Endothelial cell of umbilical vein (primary cell): ENCODE data around the gene SSC4D. TPM values are rescaled to one million over a fixed set of nuclear protein-coding genes. Genes with fewer than 3 reads are reported as not detected.
"Not testable (repeated sequence)": the region's sequence is repeated elsewhere in the genome, so short reads cannot be mapped to it uniquely, and the experiment has no call there.

ENCODE experiments used
- BruUV-seq: library from RNA; stranded (reverse); fragments of 400-500 nt; replicated peaks from 2 replicates; lab custom pipeline; 2021; lab: Mats Ljungman, UMichigan
- CTCF ChIA-PET: fragments of 300-600, 350-600 bp; sonication (Branson Sonifier 250); formaldehyde crosslinking; loops from one replicate; lab custom pipeline; 2021; ENCODE audit warnings: antibody characterized with exemption, inconsistent platforms; lab: Charles Lee
- POLR2A ChIA-PET: fragments of 300-600, 350-600 bp; sonication (Branson Sonifier 250); formaldehyde crosslinking; loops from one replicate; lab custom pipeline; 2021; ENCODE audit warnings: antibody characterized with exemption, inconsistent platforms; lab: Charles Lee
- DNase-seq: peaks from one replicate; pipeline ENCODE4 v3.0.0-alpha.2; 2011; ENCODE audit warnings: low read depth, low spot score
- FAIRE-seq: peaks from 2 replicates; lab custom pipeline; 2011; peaks lifted over from hg19 to GRCh38; lab: Jason Lieb, UNC
- H2AFZ ChIP-seq: 2 replicates; pipeline ENCODE4 v1.6.0; 2012; ENCODE audit warnings: low read depth, low read length, control low read depth, inconsistent platforms
- H3K27ac ChIP-seq: 2 replicates; pipeline ENCODE4 v1.5.1; 2011; ENCODE audit warnings: low read depth, mild to moderate bottlenecking, control low read depth, low read length, moderate library complexity; ENCODE audit not compliant: insufficient read depth
- H3K27me3 ChIP-seq, 2 experiments: 2 replicates each; pipeline versions ENCODE4 v1.6.0 to v1.6.1; 2011; ENCODE audit warnings: low read length in 2 of 2, mixed read lengths in 1 of 2; ENCODE audit not compliant: control insufficient read depth in 2 of 2, insufficient read depth in 2 of 2
- H3K36me3 ChIP-seq, 2 experiments: 2 replicates in 1 of 2; 3 replicates in 1 of 2; pipeline ENCODE4 v1.5.1; 2011; ENCODE audit warnings: low read length in 2 of 2, mild to moderate bottlenecking in 1 of 2, moderate library complexity in 1 of 2; ENCODE audit not compliant: control insufficient read depth in 2 of 2, insufficient read depth in 2 of 2; ENCODE audit errors: extremely low read depth in 1 of 2
- H3K4me1 ChIP-seq: 3 replicates; pipeline ENCODE4 v1.5.1; 2011; ENCODE audit warnings: mild to moderate bottlenecking, low read length; ENCODE audit not compliant: control insufficient read depth, insufficient read depth; ENCODE audit errors: extremely low read depth
- H3K4me2 ChIP-seq: 2 replicates; pipeline ENCODE4 v1.6.1; 2011; ENCODE audit warnings: low read length, control low read depth, mixed read lengths; ENCODE audit not compliant: insufficient read depth
- H3K4me3 ChIP-seq, 3 experiments: fragments of 200-600 bp in 1 of 3; sonication (generic), shearing (Covaris generic) in 1 of 3; replicated peaks in 1 of 3; 2 replicates each; pipeline ENCODE4 v1.5.1; 2011 to 2016; ENCODE audit warnings: control low read depth in 3 of 3, low read length in 3 of 3, mild to moderate bottlenecking in 2 of 3, inconsistent platforms in 1 of 3, low read depth in 1 of 3, moderate library complexity in 1 of 3; ENCODE audit not compliant: insufficient read depth in 1 of 3
- H3K79me2 ChIP-seq: 2 replicates; pipeline ENCODE4 v1.6.0; 2012; ENCODE audit warnings: low read length, inconsistent platforms; ENCODE audit not compliant: control insufficient read depth, insufficient read depth
- H3K9ac ChIP-seq: replicated peaks from 2 replicates; pipeline ENCODE3; 2011; ENCODE audit warnings: low read length, control low read depth; ENCODE audit not compliant: insufficient read depth; ENCODE audit errors: extremely low read depth
- H3K9me1 ChIP-seq: replicated peaks from 3 replicates; pipeline ENCODE4 v1.6.0; 2011; ENCODE audit warnings: mild to moderate bottlenecking, low read length; ENCODE audit not compliant: control insufficient read depth, insufficient read depth; ENCODE audit errors: extremely low read depth
- H3K9me3 ChIP-seq: replicated peaks from 2 replicates; pipeline ENCODE4 v1.5.1; 2012; ENCODE audit warnings: low read length, inconsistent platforms; ENCODE audit not compliant: control insufficient read depth, insufficient read depth
- H4K20me1 ChIP-seq: replicated peaks from 2 replicates; pipeline ENCODE3; 2011; ENCODE audit warnings: mild to moderate bottlenecking, low read length; ENCODE audit not compliant: control insufficient read depth, insufficient read depth; ENCODE audit errors: extremely low read depth
- dilution Hi-C: fragments of 300-500 bp; cut with MboI; formaldehyde crosslinking; loops from one replicate; pipeline ENCODE4 v1.15.0; 2019; ENCODE audit warnings: low sequenced_read_pairs; ENCODE audit not compliant: extremely low pct_ligation_motif_present
- intact Hi-C: fragments of 100-400 bp; cut with micrococcal nuclease; formaldehyde crosslinking; loops from one replicate; pipeline ENCODE4 v1.10.0; 2022
- polyA plus RNA-seq, 4 experiments: library from polyadenylated mRNA; depleted of rRNA in 3 of 4; stranded (reverse) in 3 of 4; unstranded in 1 of 4; fragments of >200 nt; gene quantifications; 2 replicates each; pipeline versions ENCODE4 v1.2.1 to v1.2.3, GENCODE V29; 2011 to 2012; ENCODE audit warnings: missing spikeins in 1 of 4
- total RNA-seq: library from RNA; stranded (reverse); gene quantifications from 2 replicates; pipeline ENCODE4 v1.2.3, GENCODE V29; 2021

Gene SSC4D
- total and polyA plus RNA-seq, 2 donors (not counting 3 experiments of a cell fraction or from before 2014, with no cell fraction given), result 0.46 to 0.88 TPM

DNA sequence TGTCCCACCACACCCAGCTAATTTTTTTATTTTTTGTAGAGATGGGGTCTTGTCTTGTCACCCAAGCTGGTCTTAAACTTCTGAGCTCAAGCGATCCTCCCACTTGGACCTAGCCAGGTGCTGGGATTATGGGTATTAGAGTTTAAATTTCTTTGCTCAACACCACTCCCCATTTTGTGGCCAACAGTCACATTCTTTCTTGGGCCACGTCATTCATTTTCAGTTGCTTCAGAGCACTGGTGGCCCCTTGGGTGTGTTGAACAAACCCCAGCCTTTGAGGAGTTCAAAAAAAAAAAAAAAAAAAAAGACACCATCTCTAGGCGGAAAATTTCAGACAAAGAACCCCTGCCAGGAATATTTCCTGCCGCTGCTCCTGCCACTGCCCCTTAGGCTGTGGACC, 47.5 kb upstream of the SSC4D start:
- BruUV-seq, H3K4me1 ChIP-seq, H3K9ac ChIP-seq, dilution Hi-C loops, H2AFZ ChIP-seq, H3K27ac ChIP-seq, intact Hi-C loops, CTCF ChIA-PET, FAIRE-seq, POLR2A ChIA-PET, H3K79me2 ChIP-seq, H3K9me3 ChIP-seq, H3K27me3 ChIP-seq, DNase-seq, H3K4me3 ChIP-seq, H3K4me2 ChIP-seq, H4K20me1 ChIP-seq, H3K9me1 ChIP-seq, H3K36me3 ChIP-seq: not testable (repeated sequence)

DNA sequence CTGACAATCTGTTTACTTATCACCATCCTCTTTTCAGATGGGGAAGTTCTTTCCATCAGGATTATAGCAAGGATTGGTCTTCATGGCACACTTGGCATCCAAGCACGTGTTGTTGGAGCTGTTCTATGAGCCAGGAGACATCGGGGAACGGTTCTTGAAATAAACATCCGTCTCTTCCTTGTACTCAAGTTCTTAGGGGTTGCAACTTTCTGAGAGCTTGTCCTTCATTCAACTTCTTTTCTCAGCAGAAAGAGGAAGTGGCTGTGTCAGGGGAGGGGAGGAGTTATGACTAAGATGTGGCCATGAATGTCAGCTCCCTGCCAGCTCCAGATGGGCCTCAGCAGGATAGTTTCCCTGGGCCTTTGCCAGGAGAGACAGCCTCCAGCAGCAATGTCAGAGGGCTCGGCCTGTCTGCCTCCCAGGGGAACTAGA, 36.1 kb upstream of the SSC4D start:
- H3K9me1 ChIP-seq, H3K27me3 ChIP-seq, H3K4me1 ChIP-seq, H4K20me1 ChIP-seq, POLR2A ChIA-PET, H3K36me3 ChIP-seq, H3K9me3 ChIP-seq, CTCF ChIA-PET, H3K4me3 ChIP-seq, BruUV-seq, H3K4me2 ChIP-seq, H3K9ac ChIP-seq, dilution Hi-C loops, H3K79me2 ChIP-seq, intact Hi-C loops: not testable (repeated sequence)
- Histone ChIP-seq H3K27ac (peak overlapping the region; percentile 13), H2AFZ (peak overlapping the region; percentile 36)
- peak; percentile 67 for DNase-seq
- peak; percentile 100 for FAIRE-seq

DNA sequence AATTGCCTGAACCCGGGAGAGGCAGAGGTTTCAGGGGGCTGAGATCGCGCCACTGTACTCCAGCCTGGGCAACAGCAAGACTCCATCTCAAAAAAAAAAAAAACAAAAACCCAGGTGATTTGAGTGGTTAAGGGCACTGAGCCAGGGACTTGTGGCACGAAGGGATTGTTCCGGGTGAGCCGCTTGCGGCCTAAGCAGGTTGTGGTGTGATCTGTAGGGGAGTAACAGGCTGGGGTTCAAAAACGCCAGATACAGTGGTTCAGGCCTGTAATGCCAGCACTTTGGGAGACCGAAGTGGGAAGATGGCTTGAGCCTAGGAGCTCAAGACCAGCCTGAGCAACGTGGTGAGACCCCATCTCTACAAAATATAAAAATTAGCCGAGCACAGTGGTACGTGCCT, 34.3 kb upstream of the SSC4D start:
- dilution Hi-C loops, CTCF ChIA-PET, H3K27me3 ChIP-seq, H3K9me1 ChIP-seq, H3K79me2 ChIP-seq, H3K9me3 ChIP-seq, H3K9ac ChIP-seq, BruUV-seq, H3K4me3 ChIP-seq, intact Hi-C loops, H2AFZ ChIP-seq, H4K20me1 ChIP-seq, DNase-seq, H3K4me1 ChIP-seq, H3K4me2 ChIP-seq, H3K27ac ChIP-seq, H3K36me3 ChIP-seq, POLR2A ChIA-PET, FAIRE-seq: not testable (repeated sequence)

DNA sequence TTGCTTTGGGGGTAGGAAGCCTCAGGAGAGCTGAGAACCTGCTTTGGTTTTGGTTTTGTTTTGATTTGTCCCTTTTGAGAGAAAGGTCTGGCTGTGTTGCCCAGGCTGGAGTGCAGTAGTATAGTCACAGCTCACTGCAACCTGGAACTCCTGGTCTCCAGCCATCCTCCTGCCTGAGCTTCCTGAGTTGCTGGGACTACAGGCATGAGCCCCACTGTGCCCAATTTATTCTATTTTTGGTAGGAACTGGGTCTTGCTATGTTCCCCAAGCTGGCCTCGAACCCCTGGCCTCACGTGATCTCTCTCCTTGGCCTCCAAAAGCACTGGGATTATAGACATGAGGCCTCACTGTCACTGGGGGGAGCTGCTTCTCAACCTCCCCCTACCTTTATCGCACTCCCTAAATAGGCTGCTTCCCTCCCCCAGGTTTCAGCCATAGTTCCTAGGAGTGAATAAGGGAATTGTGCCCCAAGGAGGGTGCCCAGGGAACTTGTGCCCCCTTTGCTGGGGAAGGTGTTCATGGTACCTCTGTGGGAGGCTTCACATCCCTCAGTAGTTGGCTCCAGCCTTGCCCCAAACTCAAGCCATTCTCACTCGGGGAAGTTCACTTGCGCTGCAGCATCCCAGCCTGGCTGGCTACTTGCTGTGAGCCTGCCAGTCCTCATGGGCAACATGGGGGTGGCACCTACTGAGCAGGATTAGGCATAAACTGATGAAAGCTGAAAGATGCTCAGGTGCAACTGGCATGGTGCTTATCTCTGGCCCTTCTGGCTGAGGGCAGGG, 33.4 kb upstream of the SSC4D start:
- POLR2A ChIA-PET, DNase-seq, H4K20me1 ChIP-seq, H3K27ac ChIP-seq, H3K9ac ChIP-seq, BruUV-seq, intact Hi-C loops, H3K27me3 ChIP-seq, H3K79me2 ChIP-seq, H3K4me2 ChIP-seq, H2AFZ ChIP-seq, H3K36me3 ChIP-seq, H3K4me1 ChIP-seq, dilution Hi-C loops, FAIRE-seq, CTCF ChIA-PET, H3K9me3 ChIP-seq, H3K9me1 ChIP-seq, H3K4me3 ChIP-seq: not testable (repeated sequence)
